Lower leg skin (tissue), 3 donors: Measurements from ENCODE around the gene FMNL2.

Experiments used
- CTCF ChIP-seq, 3 donors: fragments of 450-650 bp; IDR thresholded peaks; one replicate each; pipeline ENCODE4 v1.5.1; 2016; ENCODE audit warnings: antibody characterized with exemption in 3 of 3, mild to moderate bottlenecking in 3 of 3, moderate library complexity in 2 of 3
- POLR2A ChIP-seq, 2 donors: fragments of 450-650 bp; IDR thresholded peaks; one replicate each; pipeline ENCODE4 v1.6.1; 2016 to 2017; ENCODE audit warnings: antibody characterized with exemption in 2 of 2, mild to moderate bottlenecking in 1 of 2, moderate library complexity in 1 of 2

GRCh38 chr2:152406119-152406835, 71.3 kb downstream of the FMNL2 start:
- TF ChIP-seq CTCF (IDR thresholded peaks at IDR 0.05) (no peak), POLR2A (IDR thresholded peaks at IDR 0.05) (no peak)
